GM23338 (cell line): ENCODE results near the gene WDR31. TPM values are rescaled to one million over a fixed set of nuclear protein-coding genes. Genes with fewer than 3 reads are reported as not detected.

Source experiments
- ATAC-seq: fragments of 200-7000 bp; cut with Tn5 transposase; 3 replicates; pipeline ENCODE4 v1.9.1; 2020
- DNase-seq: peaks from one replicate; pipeline ENCODE4 v3.0.0-alpha.2; 2015; ENCODE audit warnings: low spot score
- H2AFZ ChIP-seq: fragments of 200-600 bp; sonication (generic); 2 replicates; pipeline ENCODE4 v1.8.0; 2016; ENCODE audit warnings: antibody characterized with exemption, mild to moderate bottlenecking, moderate library complexity
- H3F3A ChIP-seq: fragments of 200-600 bp; sonication (generic); replicated peaks from 2 replicates; pipeline ENCODE4 v1.8.0; 2017; ENCODE audit warnings: antibody characterized with exemption, mixed run types, low read depth
- H3K27ac ChIP-seq: fragments of 200-600 bp; sonication (generic); 2 replicates; pipeline ENCODE4 v1.6.1; 2016; ENCODE audit warnings: low read depth
- H3K27me3 ChIP-seq: fragments of 200-600 bp; sonication (generic); 2 replicates; pipeline ENCODE4 v1.8.0; 2016; ENCODE audit warnings: mild to moderate bottlenecking, mixed run types, moderate library complexity; ENCODE audit not compliant: insufficient read depth
- H3K36me3 ChIP-seq: fragments of 200-600 bp; sonication (generic); 2 replicates; pipeline ENCODE4 v1.8.0; 2016; ENCODE audit warnings: mild to moderate bottlenecking; ENCODE audit not compliant: insufficient read depth
- H3K4me1 ChIP-seq: fragments of 200-600 bp; sonication (generic); 2 replicates; pipeline ENCODE4 v1.8.0; 2016; ENCODE audit warnings: mild to moderate bottlenecking, moderate library complexity; ENCODE audit not compliant: insufficient read depth
- H3K4me2 ChIP-seq: fragments of 200-600 bp; sonication (generic); 2 replicates; pipeline ENCODE4 v1.7.1; 2017; ENCODE audit warnings: mixed run types
- H3K4me3 ChIP-seq: fragments of 200-600 bp; sonication (generic); 2 replicates; pipeline ENCODE4 v1.6.1; 2016; ENCODE audit warnings: mixed run types
- H3K79me2 ChIP-seq: fragments of 200-600 bp; sonication (generic); replicated peaks from 2 replicates; pipeline ENCODE4 v1.8.0; 2017; ENCODE audit warnings: mild to moderate bottlenecking; ENCODE audit not compliant: insufficient read depth
- H3K9me2 ChIP-seq: fragments of 200-600 bp; sonication (generic); 2 replicates; pipeline ENCODE4 v1.8.0; 2017; ENCODE audit not compliant: insufficient read depth
- H4K20me1 ChIP-seq: fragments of 200-600 bp; sonication (generic); replicated peaks from 2 replicates; pipeline ENCODE4 v1.8.0; 2017; ENCODE audit warnings: mild to moderate bottlenecking; ENCODE audit not compliant: insufficient read depth
- H3K27ac Mint-ChIP-seq: 2 replicates; pipeline ENCODE4 v1.8.0; 2020; ENCODE audit warnings: inconsistent platforms, mild to moderate bottlenecking, moderate library complexity, mixed read lengths
- H3K27me3 Mint-ChIP-seq: 3 replicates; pipeline ENCODE4 v1.8.0; 2022; ENCODE audit warnings: low read depth, mild to moderate bottlenecking, moderate library complexity, mixed read lengths, inconsistent platforms; ENCODE audit not compliant: insufficient read depth, poor library complexity
- H3K36me3 Mint-ChIP-seq: 3 replicates; pipeline ENCODE4 v1.8.0; 2021; ENCODE audit warnings: low read depth, mild to moderate bottlenecking, inconsistent platforms, moderate library complexity, mixed read lengths
- H3K4me1 Mint-ChIP-seq: 3 replicates; pipeline ENCODE4 v1.8.0; 2020; ENCODE audit warnings: mild to moderate bottlenecking, inconsistent platforms, mixed read lengths
- H3K4me3 Mint-ChIP-seq: 3 replicates; pipeline ENCODE4 v1.8.0; 2021; ENCODE audit warnings: moderate library complexity, mild to moderate bottlenecking, inconsistent platforms, mixed read lengths
- H3K9me3 Mint-ChIP-seq: 3 replicates; pipeline ENCODE4 v1.8.0; 2020; ENCODE audit warnings: moderate library complexity, mild to moderate bottlenecking, inconsistent platforms, mixed read lengths
- CREB1 ChIP-seq: fragments of 250-450 bp; sonication (Bioruptor Pico); IDR thresholded peaks from 2 replicates; pipeline ENCODE4 v1.5.0; 2020; ENCODE audit warnings: low read depth, mild to moderate bottlenecking, moderate library complexity
- ETS1 ChIP-seq: IDR thresholded peaks from 2 replicates; pipeline ENCODE4 v1.6.1; 2016; ENCODE audit warnings: antibody characterized with exemption
- EZH2phosphoT487 ChIP-seq: fragments of 200-600 bp; sonication (generic); IDR thresholded peaks from one replicate; pipeline ENCODE4 v1.8.1; 2018; ENCODE audit warnings: antibody characterized with exemption; ENCODE audit not compliant: unreplicated experiment
- NANOG ChIP-seq: IDR thresholded peaks from 2 replicates; pipeline ENCODE4 v1.6.1; 2016; ENCODE audit warnings: antibody characterized with exemption, borderline replicate concordance
- POLR2AphosphoS5 ChIP-seq: IDR thresholded peaks from 2 replicates; pipeline ENCODE4 v1.6.1; 2016; ENCODE audit warnings: antibody characterized with exemption, low read depth
- STAT1 ChIP-seq: IDR thresholded peaks from one replicate; pipeline ENCODE4 v1.6.1; 2016; ENCODE audit warnings: antibody characterized with exemption; ENCODE audit not compliant: unreplicated experiment
- ZNF114 ChIP-seq: fragments of 250-450 bp; sonication (Bioruptor Pico); IDR thresholded peaks from 2 replicates; pipeline ENCODE4 v1.5.0; 2020; ENCODE audit warnings: mild to moderate bottlenecking, moderate library complexity
- ZNF331 ChIP-seq: fragments of 250-450 bp; sonication (Bioruptor Pico); IDR thresholded peaks from 2 replicates; pipeline ENCODE4 v1.5.0; 2020; ENCODE audit warnings: low read depth, mild to moderate bottlenecking, moderate library complexity
- polyA plus RNA-seq: library from polyadenylated mRNA; unstranded; fragments of >200 nt; fragmentation: Nextera tagmentation; extraction: Ambion mirVana; gene quantifications from 2 replicates; pipeline ENCODE4 v1.2.1, GENCODE V29; 2016
- total RNA-seq: library from RNA; depleted of rRNA; stranded (reverse); fragments of >200 nt; shearing (Covaris generic); gene quantifications from 2 replicates; pipeline ENCODE4 v1.2.3, GENCODE V29; 2014
- TF ChIP-seq, protein P1 (sequence below), 2 experiments: fragments of 200-600 bp in 1 of 2; sonication (generic) in 1 of 2; conservative IDR thresholded peaks; 2 replicates each; pipeline versions ENCODE4 v1.5.1 to v1.6.1; 2016 to 2017; ENCODE audit warnings: antibody characterized with exemption in 2 of 2, low read depth in 2 of 2, mild to moderate bottlenecking in 2 of 2, moderate library complexity in 1 of 2
- TF ChIP-seq, protein P2 (sequence below): IDR thresholded peaks from one replicate; pipeline ENCODE4 v1.6.1; 2018; ENCODE audit warnings: antibody characterized with exemption; ENCODE audit not compliant: unreplicated experiment

Gene WDR31
- total and polyA plus RNA-seq, 2 experiments from 2014 or later, result 0.13 to 0.63 TPM

- TF ChIP-seq, protein P1, sequence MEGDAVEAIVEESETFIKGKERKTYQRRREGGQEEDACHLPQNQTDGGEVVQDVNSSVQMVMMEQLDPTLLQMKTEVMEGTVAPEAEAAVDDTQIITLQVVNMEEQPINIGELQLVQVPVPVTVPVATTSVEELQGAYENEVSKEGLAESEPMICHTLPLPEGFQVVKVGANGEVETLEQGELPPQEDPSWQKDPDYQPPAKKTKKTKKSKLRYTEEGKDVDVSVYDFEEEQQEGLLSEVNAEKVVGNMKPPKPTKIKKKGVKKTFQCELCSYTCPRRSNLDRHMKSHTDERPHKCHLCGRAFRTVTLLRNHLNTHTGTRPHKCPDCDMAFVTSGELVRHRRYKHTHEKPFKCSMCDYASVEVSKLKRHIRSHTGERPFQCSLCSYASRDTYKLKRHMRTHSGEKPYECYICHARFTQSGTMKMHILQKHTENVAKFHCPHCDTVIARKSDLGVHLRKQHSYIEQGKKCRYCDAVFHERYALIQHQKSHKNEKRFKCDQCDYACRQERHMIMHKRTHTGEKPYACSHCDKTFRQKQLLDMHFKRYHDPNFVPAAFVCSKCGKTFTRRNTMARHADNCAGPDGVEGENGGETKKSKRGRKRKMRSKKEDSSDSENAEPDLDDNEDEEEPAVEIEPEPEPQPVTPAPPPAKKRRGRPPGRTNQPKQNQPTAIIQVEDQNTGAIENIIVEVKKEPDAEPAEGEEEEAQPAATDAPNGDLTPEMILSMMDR (conservative IDR thresholded peaks at IDR 0.05; ENCODE audit: low read depth in 2 of 2), result no peak
- no peak for TF ChIP-seq ZNF331 (CRISPR knock-in tag)
- TF ChIP-seq CREB1 (CRISPR knock-in tag), result no peak
- TF ChIP-seq ZNF114 (CRISPR knock-in tag), result no peak
- TF ChIP-seq, protein P2, sequence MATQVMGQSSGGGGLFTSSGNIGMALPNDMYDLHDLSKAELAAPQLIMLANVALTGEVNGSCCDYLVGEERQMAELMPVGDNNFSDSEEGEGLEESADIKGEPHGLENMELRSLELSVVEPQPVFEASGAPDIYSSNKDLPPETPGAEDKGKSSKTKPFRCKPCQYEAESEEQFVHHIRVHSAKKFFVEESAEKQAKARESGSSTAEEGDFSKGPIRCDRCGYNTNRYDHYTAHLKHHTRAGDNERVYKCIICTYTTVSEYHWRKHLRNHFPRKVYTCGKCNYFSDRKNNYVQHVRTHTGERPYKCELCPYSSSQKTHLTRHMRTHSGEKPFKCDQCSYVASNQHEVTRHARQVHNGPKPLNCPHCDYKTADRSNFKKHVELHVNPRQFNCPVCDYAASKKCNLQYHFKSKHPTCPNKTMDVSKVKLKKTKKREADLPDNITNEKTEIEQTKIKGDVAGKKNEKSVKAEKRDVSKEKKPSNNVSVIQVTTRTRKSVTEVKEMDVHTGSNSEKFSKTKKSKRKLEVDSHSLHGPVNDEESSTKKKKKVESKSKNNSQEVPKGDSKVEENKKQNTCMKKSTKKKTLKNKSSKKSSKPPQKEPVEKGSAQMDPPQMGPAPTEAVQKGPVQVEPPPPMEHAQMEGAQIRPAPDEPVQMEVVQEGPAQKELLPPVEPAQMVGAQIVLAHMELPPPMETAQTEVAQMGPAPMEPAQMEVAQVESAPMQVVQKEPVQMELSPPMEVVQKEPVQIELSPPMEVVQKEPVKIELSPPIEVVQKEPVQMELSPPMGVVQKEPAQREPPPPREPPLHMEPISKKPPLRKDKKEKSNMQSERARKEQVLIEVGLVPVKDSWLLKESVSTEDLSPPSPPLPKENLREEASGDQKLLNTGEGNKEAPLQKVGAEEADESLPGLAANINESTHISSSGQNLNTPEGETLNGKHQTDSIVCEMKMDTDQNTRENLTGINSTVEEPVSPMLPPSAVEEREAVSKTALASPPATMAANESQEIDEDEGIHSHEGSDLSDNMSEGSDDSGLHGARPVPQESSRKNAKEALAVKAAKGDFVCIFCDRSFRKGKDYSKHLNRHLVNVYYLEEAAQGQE, result no peak
- no peak for TF ChIP-seq POLR2AphosphoS5
- TF ChIP-seq NANOG, result no peak
- no peak for TF ChIP-seq EZH2phosphoT487
- no peak for TF ChIP-seq ETS1
These were observed 28.1 kb downstream of the WDR31 start (continued) for GRCh38 chr9:113311961-113312360.

DNA sequence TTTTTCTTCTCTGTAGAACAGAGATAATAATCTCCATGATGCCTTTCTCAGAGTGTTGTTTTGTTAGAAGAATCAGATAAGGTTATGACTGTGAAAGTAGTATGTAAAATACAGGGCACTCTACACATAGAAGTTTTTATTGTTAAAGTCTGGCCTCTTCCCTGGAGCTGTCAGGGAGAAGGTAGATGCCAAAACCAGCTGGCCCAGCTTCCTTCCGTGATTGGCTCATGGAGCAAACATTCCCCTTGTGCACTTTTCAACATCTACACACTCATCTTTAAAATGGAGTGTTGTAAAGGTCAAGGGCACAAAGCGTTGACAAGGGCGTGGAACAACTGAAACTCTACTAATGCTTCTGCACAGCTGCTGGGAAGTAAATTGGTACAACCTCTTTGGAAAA lies 29.5 kb downstream of the WDR31 start:
- H3K4me3 ChIP-seq, result no peak overlapping the region
- H3K27me3 Mint-ChIP-seq, result peaks cover 2% of the 10 kb centered on the region
- no peaks in the 10 kb centered on the region for H3K79me2 ChIP-seq
- no peaks in the 10 kb centered on the region for H3K36me3 Mint-ChIP-seq
- H3K4me2 ChIP-seq, result no peak overlapping the region
- no peak for DNase-seq
- no peaks in the 10 kb centered on the region for H3K4me1 Mint-ChIP-seq
- no peak overlapping the region for H3K4me3 Mint-ChIP-seq
- H3K27me3 ChIP-seq, result no peaks in the 10 kb centered on the region
- no peaks in the 10 kb centered on the region for H3K4me1 ChIP-seq
- no peak overlapping the region for H2AFZ ChIP-seq
- peaks cover 4% of the 10 kb centered on the region; the same call in 1 of the 2 replicates for H4K20me1 ChIP-seq
- H3K36me3 ChIP-seq, result no peaks in the 10 kb centered on the region
- H3F3A ChIP-seq, result no peaks in the 10 kb centered on the region
- H3K9me3 Mint-ChIP-seq, result no peaks in the 10 kb centered on the region
- no peak overlapping the region for H3K27ac Mint-ChIP-seq
- no peak overlapping the region for H3K27ac ChIP-seq
- H3K9me2 ChIP-seq, result no peaks in the 10 kb centered on the region
- ATAC-seq, result no peak
- TF ChIP-seq STAT1, result no peak
- TF ChIP-seq NANOG, result no peak
- TF ChIP-seq CREB1 (CRISPR knock-in tag), result no peak
- TF ChIP-seq, protein P2, result no peak
- TF ChIP-seq, protein P1 (conservative IDR thresholded peaks at IDR 0.05; ENCODE audit: low read depth in 2 of 2), result no peak
